GM08714 (cell line): Measurements from ENCODE around the gene GOPC.

Experiments
- H3K4me3 ChIP-seq: fragments of 200-500 bp; sonication (Bioruptor generic); 2 replicates; pipeline ENCODE4 v1.5.1; 2014; ENCODE audit warnings: mild to moderate bottlenecking, low read length, inconsistent platforms
- ZNF274 ChIP-seq: IDR thresholded peaks from 2 replicates; pipeline ENCODE4 v1.6.1; 2012; ENCODE audit warnings: mild to moderate bottlenecking, low read depth, low read length

GOPC gene

GRCh38 chr6:117605169-117605826 is 3.0 kb upstream of the GOPC start:
- TF ChIP-seq ZNF274, result no peak
- H3K4me3 ChIP-seq, result no peak overlapping the region

- no peak for TF ChIP-seq ZNF274
- H3K4me3 ChIP-seq, result no peak overlapping the region
Measured at GRCh38 chr6:117603821-117604220, 1.5 kb upstream of the GOPC start.

- H3K4me3 ChIP-seq, result peak overlapping the region; percentile 81
- TF ChIP-seq ZNF274, result no peak
Measured at GRCh38 chr6:117602899-117603588, 733 bp upstream of the GOPC start.

GRCh38 chr6:117601811-117602150 is 530 bp downstream of the GOPC start:
- no peak for TF ChIP-seq ZNF274

GRCh38 chr6:117600008-117600743 is 2.1 kb downstream of the GOPC start:
- TF ChIP-seq ZNF274, result no peak
- H3K4me3 ChIP-seq, result peak overlapping the region; percentile 81

More at GRCh38 chr6:117601811-117602150, 530 bp downstream of the GOPC start:
- H3K4me3 ChIP-seq, result peak overlapping the region; percentile 81

- no peak overlapping the region for H3K4me3 ChIP-seq
- TF ChIP-seq ZNF274, result no peak
Measured at GRCh38 chr6:117597755-117598154, 4.6 kb downstream of the GOPC start.

GRCh38 chr6:117595099-117595923 is 7.0 kb downstream of the GOPC start:
- no peak overlapping the region for H3K4me3 ChIP-seq
- no peak for TF ChIP-seq ZNF274

GRCh38 chr6:117592983-117593759 is 9.1 kb downstream of the GOPC start:
- TF ChIP-seq ZNF274, result no peak
- H3K4me3 ChIP-seq, result no peak overlapping the region

GRCh38 chr6:117591405-117591804 is 10.9 kb downstream of the GOPC start:
- no peak for TF ChIP-seq ZNF274
- H3K4me3 ChIP-seq, result no peak overlapping the region

GRCh38 chr6:117590447-117590846 is 11.9 kb downstream of the GOPC start:
- TF ChIP-seq ZNF274, result no peak
- H3K4me3 ChIP-seq, result no peak overlapping the region

- H3K4me3 ChIP-seq, result no peak overlapping the region
- no peak for TF ChIP-seq ZNF274
Measured at GRCh38 chr6:117585647-117586046, 16.7 kb downstream of the GOPC start.

GRCh38 chr6:117574198-117574597 is 28.1 kb downstream of the GOPC start:
- TF ChIP-seq ZNF274, result no peak
- no peak overlapping the region for H3K4me3 ChIP-seq

- no peak for TF ChIP-seq ZNF274
- no peak overlapping the region for H3K4me3 ChIP-seq
Measured at GRCh38 chr6:117573006-117573680, 29.2 kb downstream of the GOPC start.
